ENCODE measurements around the gene GRN.
"Not testable (repeated sequence)": the region's sequence is repeated elsewhere in the genome, so short reads cannot be mapped to it uniquely, and the experiment has no call there.

GRN gene

GRCh38 chr17:44389723-44390202, 44.7 kb downstream of the GRN start:
- no peak for DNase-seq (ENCODE audit: low read depth)
- no peak for TF ChIP-seq CTCF (conservative IDR thresholded peaks at IDR 0.05; ENCODE audit: low read length)
- no peak overlapping the region for H3K4me3 ChIP-seq (ENCODE audit: low read length)

GRCh38 chr17:44390250-44390870, 45.3 kb downstream of the GRN start:
- no peak for DNase-seq (ENCODE audit: low read depth)
- H3K4me3 ChIP-seq (ENCODE audit: low read length), result no peak overlapping the region
- no peak for TF ChIP-seq CTCF (conservative IDR thresholded peaks at IDR 0.05; ENCODE audit: low read length)

- not testable (repeated sequence) for H3K4me3 ChIP-seq (ENCODE audit: low read length); DNase-seq (ENCODE audit: low read depth)
Observed at GRCh38 chr17:44394112-44394511, 49.0 kb downstream of the GRN start.

- DNase-seq (ENCODE audit: low read depth), result no peak
- H3K4me3 ChIP-seq (ENCODE audit: low read length), result no peak overlapping the region
- TF ChIP-seq CTCF (conservative IDR thresholded peaks at IDR 0.05; ENCODE audit: low read length), result no peak
Observed at GRCh38 chr17:44394833-44395232, 49.7 kb downstream of the GRN start.

- H3K4me3 ChIP-seq (ENCODE audit: low read length), result no peak overlapping the region
- TF ChIP-seq CTCF (conservative IDR thresholded peaks at IDR 0.05; ENCODE audit: low read length), result no peak
- no peak for DNase-seq (ENCODE audit: low read depth)
Observed at GRCh38 chr17:44396946-44397345, 51.8 kb downstream of the GRN start.

- no peak overlapping the region for H3K4me3 ChIP-seq (ENCODE audit: low read length)
- DNase-seq (ENCODE audit: low read depth), result no peak
- TF ChIP-seq CTCF (conservative IDR thresholded peaks at IDR 0.05; ENCODE audit: low read length), result no peak
Observed at GRCh38 chr17:44397479-44398440, 52.7 kb downstream of the GRN start.

- DNase-seq (ENCODE audit: low read depth), result no peak
- no peak for TF ChIP-seq CTCF (conservative IDR thresholded peaks at IDR 0.05; ENCODE audit: low read length)
- no peak overlapping the region for H3K4me3 ChIP-seq (ENCODE audit: low read length)
Observed at GRCh38 chr17:44398692-44399691, 53.9 kb downstream of the GRN start.
